GM18861 (cell line): Measurements from ENCODE around the gene LRRC75A.
A peak's percentile ranks its signal among the peaks of the same experiment; 100 is the strongest.
"Not testable (repeated sequence)": the region's sequence is repeated elsewhere in the genome, so short reads cannot be mapped to it uniquely, and the experiment has no call there.

Experiments used
- ATAC-seq: cut with Tn5 transposase; IDR thresholded peaks from one replicate; pipeline ENCODE4 v1.9.1; 2021; ENCODE audit not compliant: unreplicated experiment

Gene LRRC75A

GRCh38 chr17:16455997-16456741 lies 35.8 kb downstream of the LRRC75A start:
- no peak for ATAC-seq

DNA sequence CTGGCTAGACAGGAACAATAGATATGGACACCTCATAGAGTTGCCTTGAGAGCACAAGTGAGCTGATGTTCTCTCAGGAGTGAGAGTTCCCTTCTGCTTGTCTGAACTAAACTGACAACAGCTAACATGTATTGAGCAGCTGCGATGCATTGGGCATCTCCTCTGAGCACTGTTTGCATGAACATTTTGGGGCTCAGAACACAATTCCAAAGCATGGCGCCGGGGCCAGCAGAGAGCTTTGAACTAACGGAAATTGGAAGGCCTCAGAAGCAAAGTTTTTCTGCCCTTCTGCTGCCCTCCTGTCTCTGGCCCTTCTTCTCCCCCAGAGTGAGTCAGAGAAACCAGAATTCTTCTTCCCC lies 38.5 kb downstream of the LRRC75A start:
- ATAC-seq: no peak

DNA sequence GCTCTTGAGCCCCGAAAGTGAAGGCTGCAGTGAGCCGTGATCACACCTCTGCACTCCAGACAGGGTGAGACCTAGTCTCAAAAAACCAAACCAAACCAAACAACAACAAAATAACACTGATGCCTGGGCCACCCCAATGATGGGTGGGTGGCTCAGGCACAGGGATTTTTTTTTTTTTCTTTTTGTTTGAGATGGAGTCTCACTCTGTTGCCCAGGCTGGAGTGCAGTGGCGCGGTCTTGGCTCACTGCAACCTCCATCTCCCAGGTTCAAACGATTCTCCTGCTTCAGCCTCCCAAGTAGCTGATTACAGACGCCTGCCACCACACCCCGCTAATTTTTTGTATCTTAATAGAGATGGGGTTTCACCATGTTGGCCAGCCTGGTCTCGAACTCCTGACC lies 39.7 kb downstream of the LRRC75A start:
- ATAC-seq: not testable (repeated sequence)

- ATAC-seq: no peak
Observed at GRCh38 chr17:16450028-16450427, 42.0 kb downstream of the LRRC75A start.

- ATAC-seq: no peak
Observed at GRCh38 chr17:16449121-16449570, 42.8 kb downstream of the LRRC75A start.

GRCh38 chr17:16448490-16448889 lies 43.5 kb downstream of the LRRC75A start:
- ATAC-seq: no peak

DNA sequence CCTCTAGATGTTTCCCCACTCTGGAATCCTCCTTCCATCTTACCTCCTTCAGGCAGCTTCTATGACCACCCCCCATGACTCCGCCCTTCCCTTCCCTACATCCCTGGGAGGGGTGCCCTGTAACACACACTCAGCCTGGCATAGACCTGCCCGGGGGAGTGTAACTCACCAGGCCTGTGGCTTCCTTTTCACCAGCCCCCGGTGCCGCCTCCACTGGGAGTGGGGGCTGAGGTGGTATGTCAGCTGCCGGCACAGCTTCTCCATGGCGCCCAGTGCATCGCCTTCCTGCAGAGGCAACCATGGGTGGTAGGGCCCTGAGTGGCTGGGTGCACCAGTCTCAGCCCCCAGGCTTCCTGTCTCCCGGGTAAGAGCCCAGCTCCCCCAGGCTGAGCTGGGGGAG lies 44.3 kb downstream of the LRRC75A start:
- no peak for ATAC-seq

GRCh38 chr17:16446338-16446983 lies 45.5 kb downstream of the LRRC75A start:
- no peak for ATAC-seq

DNA sequence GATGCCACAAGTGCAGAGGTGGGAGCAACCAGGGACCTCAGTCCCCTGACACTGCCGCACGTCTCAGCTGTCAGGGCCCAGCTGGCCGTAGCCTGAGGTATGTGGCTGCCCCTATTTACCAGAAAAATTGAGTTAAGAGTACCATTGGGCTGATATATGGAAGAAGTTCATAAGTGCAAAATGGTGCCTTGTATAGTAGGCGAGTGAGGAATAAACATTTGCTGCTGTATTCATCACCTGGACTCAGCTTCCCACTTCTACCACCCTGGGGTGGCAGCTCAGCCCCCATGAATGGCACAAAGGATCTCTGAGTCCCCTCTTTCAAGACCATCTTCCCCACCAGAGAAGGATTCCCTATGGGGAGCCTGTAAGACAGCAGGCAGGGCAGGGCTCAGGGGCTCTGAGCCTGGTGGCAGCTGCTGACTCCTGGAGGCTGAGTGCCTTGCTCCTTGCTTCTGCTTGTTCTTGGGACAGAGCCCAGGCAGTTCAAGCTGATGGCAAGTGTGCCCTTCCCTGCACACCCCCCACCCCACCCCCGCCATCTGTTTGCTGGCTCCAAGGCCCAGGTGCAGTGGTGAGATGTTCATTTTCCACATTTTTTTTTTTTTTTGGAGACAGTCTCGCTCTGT lies 47.6 kb downstream of the LRRC75A start:
- ATAC-seq: no peak

DNA sequence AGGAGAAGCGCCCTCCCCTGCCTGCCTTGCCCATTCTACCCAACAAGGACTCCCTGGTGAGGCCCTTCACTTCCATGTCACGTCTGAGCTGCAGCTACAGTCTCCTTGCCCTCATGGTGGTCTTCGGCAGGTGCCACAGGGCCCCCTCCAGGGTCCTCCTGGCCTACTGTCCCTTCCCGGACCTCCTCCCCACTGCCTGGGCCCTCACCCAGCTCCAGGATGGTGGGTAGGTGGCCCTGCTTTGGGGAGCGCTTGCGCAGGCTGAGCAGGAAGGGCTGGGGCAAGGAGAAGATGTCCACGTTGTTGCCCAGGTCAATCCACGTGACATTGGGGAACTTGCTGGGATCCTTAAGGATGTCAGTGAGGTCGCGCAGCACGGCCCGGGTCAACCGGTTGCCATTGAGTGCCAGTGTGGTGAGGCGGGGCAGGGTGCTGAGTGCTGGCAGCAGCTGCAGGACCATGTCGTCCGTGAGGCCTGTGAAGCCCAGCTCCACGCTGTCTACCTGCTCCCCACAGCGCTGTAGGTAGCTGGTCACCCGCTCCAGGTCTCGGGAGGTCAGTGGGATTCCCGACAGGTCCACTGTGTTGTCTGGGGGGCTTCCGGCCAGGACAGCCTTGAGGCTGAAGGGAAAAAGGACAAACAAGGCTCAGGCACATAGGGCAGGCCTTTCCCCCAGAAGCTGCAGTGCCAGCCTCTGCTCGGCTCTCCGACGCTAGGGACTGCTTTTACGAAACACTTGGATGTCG lies 48.3 kb downstream of the LRRC75A start:
- no peak for ATAC-seq

- no peak for ATAC-seq
Observed at GRCh38 chr17:16442594-16443510, 49.1 kb downstream of the LRRC75A start.

DNA sequence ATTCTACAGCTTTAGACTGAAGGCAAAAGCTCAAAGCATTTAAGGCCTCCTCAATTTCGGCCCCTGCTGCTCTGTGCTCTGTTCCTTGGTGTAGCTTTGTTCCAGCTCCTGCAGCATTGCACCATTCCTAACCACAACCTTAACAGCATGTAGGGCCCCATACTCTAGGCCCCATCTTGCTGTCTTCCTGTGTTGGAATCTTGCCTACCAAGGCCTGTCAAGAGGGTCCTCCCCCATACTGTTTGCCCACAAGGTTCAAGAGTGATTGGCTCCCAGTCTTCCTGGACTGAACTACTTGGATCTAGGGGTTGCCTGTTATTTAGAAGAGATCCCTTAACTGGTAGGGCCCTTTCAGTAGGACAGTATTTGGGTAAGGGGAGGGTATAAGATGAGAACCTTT lies 49.9 kb downstream of the LRRC75A start:
- no peak for ATAC-seq

- ATAC-seq: no peak
Observed at GRCh38 chr17:16440901-16441629, 50.9 kb downstream of the LRRC75A start.

- ATAC-seq: not testable (repeated sequence)
Observed at GRCh38 chr17:16440354-16440753, 51.6 kb downstream of the LRRC75A start.

DNA sequence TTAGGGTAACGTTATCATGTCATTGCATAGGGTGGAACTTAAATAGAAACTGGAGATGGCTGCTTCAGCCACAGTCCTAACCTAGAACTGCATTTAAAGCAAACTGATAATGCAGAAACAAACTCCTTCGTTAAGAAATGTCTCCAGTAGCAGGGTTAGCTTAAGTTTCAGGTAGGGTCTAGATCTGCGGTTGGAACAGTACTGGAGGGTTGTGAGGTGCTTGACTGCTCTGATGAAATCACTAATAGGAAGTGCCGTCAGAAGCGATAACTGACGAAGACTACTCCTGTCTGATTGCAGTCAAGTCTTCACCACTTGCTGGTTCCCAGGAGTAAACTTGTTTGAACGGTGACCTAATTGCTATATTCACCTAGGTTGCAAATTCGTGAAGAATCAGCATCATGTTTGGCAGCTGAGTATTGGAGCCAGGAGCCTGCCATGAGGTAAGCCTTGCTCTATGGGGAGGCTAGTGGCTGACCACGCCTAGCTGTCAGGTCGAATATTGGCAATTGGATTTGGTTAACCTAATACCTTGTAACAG lies 52.1 kb downstream of the LRRC75A start:
- ATAC-seq: no peak

DNA sequence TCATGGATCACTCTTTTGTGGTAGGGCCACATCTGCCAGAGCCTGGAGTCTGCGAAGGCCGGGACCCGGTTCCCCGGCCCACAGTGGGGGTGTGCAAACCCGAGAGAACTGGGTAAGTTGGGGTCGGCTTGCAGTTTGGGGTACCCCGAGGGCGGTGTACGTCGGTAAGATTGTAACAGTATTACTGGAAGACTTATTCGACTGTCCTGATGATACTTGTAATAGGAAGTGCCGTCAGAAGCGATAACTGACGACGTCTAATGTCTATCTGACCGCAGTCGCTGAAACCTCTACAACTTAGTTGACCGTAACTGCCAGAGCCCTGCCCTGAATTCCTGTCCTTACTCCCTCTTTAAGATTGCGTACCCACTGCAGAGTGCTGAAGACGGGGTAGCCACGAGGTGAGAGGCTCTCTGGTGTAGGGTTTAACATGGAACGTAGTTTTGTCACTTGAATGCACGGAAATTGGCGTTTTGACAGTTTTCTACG lies 52.6 kb downstream of the LRRC75A start:
- peak; percentile 4 for ATAC-seq

DNA sequence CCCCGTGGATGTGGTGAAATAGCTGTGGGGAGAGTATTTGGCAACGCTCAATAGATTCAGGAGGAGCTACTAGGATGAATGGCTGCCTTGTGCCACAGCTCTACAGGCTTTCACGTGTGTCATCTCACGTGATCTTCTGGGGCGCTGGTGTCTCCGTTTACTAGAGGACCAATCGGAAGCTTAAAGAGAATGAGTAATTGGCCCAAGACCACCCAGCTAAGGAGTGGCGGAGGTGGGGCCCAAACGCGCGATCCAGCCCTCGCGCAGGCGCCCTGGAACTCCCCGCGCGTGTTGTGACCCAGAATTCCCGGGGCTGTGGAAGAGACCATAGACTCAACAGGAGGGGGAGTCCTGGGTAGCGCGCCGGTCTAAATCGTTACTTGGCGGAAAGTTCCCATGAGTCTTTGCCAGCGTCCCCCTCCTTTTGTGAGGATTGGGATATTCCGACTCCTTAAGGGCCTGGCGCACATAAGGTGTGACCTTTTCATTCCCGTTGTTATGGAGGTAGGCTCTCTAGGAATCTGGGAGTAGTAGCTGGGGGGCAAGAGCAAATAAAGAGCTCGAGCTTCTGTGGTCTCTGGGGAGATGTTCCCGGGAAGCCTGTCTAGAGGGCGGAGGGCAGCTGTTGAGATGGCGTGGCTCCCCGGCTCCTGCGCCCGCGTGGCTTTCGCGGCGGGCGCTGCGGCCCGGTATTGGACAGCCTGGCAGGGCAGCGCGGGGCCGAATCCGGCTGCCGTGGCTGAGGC lies 53.3 kb downstream of the LRRC75A start:
- ATAC-seq: peak; percentile 69

DNA sequence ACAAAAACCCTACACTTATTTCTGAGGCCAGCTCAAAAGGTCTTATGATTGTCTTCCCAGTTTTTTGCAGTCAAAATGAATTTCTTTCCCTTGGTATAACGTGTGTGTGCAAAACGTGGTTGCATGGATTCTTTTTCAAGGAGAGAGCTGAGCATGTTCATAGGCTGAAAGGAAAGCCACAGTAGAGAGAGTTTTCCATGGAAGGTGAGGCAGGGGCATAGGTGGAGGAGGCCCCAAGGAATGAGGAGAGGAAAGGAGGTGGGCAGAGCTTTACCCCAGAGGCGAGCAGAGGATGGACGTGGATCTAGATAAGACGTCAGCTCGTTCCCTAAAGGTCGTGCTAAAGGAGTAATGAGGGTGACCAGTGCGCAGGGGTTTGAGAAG lies 53.8 kb downstream of the LRRC75A start:
- peak; percentile 3 for ATAC-seq

DNA sequence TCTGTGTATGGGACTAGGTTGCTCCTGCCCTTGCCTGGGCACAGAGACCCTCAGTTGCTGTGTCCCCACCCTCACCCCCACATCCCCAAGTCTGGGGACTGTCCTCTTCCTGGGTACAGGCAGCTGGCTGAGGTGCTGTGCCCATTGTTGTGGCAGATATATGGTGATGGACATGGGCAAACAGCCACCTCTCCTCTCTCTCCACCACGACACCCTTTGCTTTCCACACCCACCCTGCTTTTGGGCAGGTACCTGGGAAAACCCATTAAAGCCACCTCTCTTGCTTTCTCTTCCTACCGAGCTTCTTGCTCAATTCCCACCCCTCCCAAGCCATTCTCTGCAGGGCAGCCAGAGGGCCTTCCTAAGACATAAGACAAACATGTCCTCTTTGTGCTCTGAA lies 54.9 kb downstream of the LRRC75A start:
- no peak for ATAC-seq
